Fibroblast of skin of abdomen (primary cell): ENCODE data around the gene KSR2.
A peak's percentile ranks its signal among the peaks of the same experiment; 100 is the strongest.
"Not testable (repeated sequence)": the region's sequence is repeated elsewhere in the genome, so short reads cannot be mapped to it uniquely, and the experiment has no call there.

Source experiments
- DNase-seq: peaks from one replicate; pipeline ENCODE4 v3.0.0-alpha.2; 2013

KSR2 gene

DNA sequence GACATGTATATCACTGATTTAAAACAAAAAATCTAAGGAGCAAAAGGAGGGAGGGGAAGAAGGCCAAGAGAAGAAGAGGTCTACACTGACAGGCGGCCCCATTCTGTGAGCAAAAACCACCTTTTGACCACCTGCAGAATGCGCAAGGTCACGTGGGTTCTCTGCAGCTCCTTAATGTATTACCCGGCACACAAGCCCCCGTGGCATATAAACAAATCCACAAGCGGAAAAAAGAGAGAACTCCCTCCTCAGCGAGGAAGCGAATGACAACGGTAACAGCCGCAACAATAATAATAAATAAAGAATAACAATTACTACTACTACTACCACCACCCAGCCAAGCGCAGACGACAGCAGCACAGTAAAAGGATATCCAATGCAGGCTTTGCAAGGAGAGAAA is 1.3 kb downstream of the KSR2 start:
- DNase-seq = no peak

DNA sequence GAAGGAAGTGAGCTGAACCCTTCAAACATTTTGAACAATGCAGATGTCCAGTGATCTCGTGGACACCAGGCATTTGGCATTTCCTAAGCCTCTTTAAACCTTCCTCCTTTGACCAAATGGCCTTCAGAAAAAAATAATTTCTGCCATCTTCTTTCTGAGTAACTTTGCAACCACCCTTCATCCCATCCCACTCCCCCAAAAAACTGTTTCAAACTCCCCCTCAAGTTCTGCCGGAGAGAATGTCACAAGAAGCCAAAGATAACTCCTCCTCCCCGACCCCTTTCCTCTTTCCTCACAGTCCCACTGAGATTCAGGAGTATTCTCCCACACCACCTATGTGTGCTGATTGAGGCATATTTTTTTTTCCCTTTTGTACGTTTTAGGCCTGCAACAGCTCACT is 1.7 kb downstream of the KSR2 start:
- no peak for DNase-seq

DNA sequence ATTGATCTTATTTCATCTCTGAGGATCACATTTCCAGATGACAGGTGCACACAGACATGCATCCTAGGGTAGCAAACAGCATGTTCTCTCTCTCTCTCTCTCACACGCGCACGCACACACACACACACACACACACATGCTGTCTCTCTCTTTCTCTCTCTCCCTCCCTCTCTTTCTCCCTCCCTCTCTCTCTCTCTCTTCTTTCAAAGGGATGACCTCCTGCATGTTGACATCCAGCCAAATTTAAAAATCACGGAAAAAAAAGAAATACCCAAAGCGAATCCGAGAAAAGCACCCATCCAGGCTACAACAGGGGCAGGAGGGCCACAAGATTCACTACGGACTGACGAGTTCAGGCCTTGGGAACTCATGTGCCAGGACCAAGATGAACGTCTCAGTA is 2.3 kb downstream of the KSR2 start:
- DNase-seq = no peak

DNA sequence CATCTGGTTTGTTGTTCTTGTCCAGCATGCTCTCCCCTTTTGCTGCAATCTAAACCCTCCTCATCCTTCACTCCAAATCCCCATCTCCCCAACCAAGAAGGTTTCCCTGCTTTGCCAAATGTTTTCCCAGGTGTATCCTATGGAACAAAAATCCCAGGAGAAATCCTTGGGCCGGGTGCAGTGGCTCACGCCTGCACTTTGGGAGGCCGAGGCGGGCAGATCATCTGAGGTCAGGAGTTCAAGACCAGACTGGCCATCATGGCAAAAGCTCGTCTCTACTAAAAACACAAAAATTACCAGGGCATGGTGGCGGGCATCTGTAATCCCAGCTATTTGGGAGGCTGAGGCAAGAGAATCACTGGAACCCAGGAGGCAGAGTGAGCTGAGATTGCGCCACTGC is 5.0 kb downstream of the KSR2 start:
- DNase-seq = no peak

DNA sequence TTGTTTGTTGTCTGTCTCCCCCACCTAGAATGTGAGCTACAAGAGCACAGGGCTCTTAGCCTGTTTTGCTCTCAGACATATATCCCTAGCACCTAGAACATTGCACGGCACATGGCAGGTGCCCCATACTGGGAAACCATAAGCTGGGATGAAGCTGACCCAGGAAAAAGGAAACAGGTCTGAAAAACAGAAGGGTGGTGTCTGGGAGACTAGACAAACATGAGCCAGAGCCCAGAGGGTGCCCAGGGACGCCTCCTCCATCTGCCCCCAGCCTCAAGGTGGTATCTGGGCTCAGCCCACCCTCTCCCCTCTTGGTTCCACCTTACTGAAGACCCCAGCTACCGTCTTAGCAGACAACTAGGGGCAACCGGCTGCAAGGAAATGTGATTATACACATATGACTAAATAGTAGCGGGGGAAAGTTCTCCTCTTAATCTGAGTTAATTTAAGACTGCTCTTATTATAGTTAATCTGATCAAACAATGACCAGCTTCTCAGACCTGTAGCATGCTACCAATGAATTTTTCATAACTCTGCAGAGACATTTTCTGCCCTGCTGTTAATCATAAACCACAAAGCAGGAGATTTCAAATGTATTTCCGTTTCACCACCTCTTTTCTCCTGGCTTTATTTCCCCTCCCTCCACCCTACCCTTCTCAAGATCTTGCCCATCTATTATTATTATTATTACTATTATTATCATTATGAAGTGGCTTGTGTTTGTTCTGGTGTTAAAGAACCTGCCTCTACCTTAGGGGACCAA is 31.9 kb downstream of the KSR2 start:
- no peak for DNase-seq

DNA sequence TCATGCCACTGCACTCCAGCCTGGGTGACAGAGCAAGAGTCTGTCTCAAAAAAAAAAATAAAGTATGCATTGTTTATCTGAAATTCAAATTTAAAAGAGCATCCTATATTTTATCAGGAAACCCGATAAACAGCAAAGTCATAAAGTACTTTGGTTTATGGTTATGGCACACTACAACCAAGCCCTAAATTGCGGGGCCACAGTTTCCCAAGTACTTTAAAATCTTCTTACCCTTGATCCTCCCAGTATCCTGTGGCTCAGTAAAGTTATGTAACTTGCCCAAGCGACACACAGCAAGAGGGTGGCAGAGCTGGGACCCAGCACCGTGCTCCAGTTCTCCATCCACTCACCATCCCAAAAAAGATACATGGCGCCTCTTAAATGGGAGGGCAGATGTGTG is 35.2 kb downstream of the KSR2 start:
- DNase-seq = no peak

DNA sequence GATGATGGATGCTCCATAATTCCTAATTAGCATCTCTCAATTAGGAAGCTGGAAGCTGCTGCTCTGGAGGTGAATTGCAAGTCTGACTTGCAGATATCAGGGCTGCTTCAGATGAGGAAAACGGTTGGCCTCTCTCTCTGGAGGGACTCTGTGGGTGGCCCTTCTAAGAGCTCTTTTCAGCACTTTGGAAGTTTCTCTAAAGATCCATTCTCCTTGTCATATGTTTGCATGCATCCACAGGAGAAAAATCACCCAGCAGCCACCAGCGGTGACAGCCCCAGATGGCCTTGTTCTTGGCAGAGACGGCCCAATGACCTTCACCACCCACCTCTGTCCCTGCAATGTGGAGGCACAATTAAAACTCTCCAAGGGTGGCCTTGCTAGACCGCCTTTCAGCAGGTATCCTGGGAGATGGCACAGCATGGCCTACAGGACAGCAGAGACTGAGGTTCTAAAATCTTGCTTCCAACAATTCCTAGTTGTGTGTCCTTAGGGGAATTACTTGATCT is 42.3 kb downstream of the KSR2 start:
- no peak for DNase-seq

DNA sequence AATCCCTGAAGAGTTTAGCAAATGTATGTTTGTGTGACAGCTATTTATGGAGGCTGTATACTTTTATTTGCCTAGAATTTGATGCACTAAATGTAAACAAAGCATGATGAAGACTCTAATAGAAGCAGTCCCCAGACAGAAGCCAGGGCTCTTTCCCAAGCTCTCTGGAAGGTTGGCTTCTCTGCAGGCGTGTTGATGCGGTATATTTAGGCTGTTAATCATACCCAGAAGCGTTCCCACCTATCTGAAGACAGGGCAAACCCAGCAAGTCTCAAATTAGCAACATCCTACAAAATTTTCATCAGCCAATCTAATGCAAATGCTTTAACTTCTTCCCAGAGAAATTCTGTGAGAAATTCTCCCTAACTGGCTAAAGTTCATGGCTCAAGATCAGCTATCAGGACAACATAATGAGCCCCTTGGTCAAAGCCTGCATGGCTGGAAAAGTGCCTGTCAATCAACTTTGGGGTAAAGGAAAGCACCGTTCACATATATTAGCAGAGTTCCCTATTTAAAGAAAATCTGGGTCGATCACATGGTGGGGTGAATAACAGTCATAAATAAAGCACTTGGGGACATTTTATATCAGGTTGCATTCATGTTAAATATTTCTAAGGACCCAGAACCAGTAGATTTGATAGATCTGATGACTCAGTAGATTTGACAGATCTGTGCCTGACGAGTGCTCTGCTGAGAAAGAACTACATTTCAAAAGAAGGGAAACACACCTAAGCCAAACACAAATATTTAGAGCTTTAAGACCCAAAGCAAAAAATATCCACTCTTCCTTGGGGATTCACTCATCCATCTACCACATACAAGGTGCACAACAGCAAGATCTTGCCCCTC is 46.6 kb downstream of the KSR2 start:
- DNase-seq = no peak

DNA sequence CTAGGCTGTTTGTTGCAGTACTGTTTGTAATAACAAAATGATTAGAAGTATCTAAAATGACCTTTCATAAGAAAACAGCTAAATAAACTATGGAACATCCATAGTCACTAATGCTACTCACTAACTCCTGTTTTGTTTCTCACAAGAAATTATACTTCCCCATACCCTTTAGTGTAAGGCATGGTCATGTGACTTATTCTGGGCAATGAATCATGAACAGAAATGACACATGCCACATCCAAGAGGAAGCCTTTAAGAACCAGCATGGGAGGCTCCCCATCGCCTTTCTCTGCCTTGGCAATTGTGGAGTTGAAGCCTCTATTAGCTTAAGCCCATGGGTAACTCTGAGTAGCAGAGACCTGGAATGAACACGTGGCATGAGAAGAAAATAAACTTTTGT is 49.3 kb downstream of the KSR2 start:
- DNase-seq = no peak

DNA sequence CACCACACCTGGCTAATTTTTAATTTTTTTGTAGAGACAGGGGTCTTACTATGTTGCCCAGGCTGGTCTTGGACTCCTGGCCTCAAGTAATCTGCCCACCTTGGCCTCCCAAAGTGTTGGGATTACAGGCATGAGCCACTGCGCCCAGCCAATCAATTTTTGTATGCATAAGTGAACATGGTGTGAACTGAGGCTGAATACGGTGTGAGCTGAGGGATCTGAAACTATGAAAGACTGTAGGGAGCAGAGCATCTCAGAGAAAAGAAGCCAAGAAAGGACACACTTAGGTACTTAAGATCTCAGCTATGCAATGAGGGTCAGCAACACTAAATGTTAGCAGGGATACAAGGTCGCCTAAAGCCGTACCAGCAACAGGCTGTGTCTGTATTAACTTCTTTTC is 54.1 kb downstream of the KSR2 start:
- DNase-seq = no peak

DNA sequence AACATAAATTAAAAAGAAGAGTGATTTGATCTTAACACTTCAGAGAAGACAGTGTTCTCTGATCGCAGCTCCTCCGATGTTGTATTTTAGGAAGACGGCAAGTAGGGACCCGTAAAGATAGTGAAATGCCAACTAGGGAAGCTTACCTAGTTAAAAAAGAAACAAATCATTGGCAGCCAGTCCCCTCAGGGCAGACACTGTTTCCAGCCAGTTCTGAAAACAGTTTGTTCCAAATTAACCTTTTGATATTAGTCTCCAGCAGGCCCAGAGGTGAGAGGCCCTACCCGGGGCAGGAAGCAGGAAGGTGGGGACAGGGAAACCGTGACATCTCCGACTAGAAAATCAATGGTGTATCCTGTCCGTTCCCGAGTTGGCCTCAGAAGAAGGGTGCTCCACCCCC is 56.0 kb downstream of the KSR2 start:
- DNase-seq = no peak

DNA sequence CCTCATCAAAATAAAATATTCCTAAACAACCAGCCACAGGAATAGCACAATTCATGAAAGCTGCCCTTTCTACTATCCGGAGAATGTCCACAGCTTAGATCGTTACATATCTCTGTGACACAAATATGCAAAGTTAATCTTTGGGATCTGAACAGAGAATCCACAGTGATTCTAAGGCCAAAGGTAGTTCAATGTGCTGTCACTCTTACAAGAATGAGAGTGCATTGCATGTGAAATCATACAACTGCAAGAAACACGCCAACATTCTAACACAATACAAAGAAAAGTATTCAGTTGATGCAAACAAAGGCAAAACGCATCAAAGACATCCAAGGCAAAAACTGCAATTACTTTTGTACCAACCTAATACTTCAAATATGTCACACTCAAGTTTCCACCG is 60.4 kb downstream of the KSR2 start:
- no peak for DNase-seq

DNA sequence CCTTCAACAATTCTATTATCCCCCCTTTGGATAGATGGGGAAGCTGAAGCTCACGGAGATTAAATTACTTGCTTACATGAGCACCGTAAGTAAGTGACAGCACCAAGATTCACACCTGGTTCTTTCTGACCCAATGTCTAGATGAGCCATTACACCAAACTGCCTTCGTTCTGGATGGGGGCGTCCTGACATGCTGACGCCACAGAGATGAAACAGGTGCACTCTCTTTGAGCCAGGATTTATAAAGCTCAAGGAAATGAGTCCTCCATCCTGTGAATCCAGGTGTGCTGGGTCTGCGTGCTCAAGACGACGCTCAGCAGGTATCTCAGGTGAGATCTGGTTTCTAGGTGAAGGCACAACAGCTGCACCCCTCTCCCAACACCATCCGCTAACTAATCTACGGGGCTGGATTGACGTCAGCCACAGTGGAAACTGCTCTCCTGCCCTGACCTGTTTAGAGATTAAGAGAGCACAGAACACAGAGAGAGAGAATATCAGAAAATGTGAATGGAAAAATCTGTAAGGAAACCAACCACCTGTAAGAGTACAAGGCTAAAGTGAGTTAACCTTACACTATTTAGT is 61.6 kb downstream of the KSR2 start:
- DNase-seq = no peak

DNA sequence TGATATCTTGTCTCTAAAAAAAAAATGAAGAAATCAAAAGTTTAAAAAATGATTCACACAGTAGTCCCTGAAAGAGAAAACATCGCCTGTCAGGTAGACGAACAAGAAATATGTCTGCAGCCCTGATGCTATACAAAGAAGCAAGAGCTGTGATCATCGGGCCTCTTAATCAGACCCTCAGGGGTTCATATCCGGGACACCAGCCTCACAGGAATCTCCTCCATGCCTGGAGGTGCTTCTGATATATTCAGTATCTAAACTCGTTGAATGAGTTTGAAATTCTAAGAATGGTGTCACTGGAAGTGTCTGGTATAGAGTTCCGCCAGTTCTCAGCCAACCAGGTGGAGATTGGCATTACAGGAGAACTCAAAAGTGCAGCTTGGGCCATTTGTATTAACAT is 64.7 kb downstream of the KSR2 start:
- DNase-seq = no peak

DNA sequence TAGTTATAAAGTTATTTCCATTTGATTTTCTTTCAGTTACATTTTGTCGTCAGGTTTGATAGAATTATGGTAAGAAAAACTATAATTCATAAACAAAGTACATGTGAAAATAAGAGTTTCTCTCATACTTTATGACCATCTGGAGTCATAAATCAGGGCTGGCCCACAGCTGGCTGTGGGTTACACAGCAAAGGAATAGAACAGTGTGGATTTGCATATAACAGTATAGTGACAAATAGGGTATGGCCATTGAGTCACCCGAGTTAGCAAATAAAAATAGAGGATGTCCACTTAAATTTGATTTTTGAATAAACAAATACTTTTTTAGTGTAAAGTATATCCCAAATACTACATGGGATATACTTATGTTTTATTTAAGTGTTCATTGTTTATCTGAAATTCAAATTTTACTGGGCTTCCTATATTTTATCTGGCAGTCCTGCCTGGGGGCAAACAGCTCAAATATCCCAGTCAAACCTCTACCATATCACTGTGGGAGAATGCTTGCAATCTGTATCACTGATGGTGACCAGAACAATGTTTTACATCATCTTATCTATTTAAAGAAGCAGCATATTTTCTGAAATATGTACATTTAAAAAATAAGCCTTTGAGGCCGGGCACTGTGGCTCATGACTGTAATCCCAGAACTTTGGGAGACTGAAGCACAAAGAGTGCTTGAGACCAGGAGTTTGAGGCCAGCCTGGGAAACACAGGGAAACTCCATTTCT is 65.5 kb downstream of the KSR2 start:
- DNase-seq = no peak

DNA sequence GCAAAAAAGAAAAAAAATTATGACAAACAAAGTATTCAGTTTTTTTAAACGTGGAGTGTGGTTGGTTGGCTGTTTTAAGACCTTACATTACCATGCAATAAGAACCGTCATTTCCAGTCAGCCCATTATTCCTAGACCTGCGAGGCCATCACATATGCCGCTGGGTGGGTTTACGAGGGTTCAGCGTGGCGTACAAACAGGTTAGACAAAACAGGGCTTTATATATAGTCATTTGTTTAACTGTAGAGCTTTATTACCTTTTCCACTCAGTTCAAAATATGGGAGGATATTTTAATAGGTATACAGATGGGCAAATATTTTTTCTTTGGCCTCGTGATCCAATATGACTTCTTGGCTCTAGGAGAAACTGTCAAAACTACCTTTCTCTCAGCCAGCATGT is 67.2 kb downstream of the KSR2 start:
- no peak for DNase-seq

DNA sequence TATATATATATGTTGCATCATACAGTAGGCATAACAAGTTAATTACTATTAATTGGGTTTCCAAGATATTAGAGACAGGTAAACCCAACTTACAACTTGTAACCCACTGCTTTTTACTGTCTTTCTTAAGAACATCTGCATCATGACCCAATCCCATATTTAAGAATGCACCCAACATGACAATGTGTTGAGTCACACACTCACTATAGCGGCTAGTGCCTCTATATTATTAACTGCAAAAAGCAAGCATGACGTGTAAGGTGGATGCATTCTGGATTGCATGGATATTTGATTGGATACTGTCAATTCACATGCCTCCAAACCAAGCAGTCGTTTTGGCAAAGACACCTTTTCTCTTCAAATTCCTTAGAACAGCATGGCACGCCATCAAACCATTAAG is 68.2 kb downstream of the KSR2 start:
- peak; percentile 28 for DNase-seq

DNA sequence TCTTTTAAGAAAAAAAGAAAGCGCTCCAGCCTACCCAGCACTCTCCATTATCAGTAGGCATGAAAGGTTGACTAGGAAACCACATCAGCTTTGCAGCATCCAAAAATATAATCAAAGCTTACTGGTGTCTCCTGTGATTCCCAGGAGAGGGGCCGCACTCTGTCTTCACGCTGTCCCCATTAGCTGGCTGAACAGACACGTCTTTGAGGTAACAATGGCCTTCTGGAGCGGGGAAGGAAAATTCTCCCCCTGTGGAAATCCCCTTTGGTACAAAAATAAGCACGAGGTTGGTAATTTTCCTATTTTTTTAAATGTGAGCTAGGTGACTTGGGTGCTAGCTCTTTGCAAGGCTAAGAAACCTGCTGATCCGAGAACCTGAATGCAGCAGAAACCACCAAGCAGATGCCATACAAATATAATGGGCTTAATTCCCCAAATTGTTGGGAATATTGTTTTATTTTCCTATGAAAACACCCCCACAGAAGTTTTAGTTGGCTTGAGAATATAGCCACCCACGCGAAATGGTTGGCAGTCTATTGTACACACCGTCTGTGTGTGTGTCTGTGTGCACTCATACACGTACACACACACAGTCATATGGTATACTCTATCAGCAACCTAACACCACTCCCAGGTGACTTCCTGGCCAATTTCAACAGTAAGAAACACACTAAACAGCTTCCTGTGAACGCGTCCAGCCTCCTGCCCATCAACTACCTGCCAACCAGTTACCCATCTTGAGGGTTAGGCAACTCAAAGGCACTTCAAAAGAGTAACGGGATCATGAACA is 71.2 kb downstream of the KSR2 start:
- DNase-seq = no peak

DNA sequence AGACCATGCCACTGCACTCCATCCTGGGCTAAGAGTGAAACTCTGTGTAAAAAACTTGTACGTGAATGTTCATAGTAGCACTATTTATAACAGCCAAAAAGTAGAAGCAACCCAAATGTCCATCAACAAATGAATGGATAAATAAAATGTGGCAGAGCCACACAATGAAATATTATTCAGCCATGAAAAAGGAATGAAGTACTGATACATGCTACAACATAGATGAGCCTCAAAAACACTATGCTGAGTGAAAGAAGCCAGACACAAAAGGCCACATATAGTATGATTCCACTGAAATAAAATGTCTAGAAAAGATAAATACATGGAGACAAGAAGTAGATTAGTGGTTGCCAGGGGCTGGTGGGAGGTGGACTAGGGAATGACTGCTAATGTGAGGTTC is 72.8 kb downstream of the KSR2 start:
- DNase-seq = no peak

DNA sequence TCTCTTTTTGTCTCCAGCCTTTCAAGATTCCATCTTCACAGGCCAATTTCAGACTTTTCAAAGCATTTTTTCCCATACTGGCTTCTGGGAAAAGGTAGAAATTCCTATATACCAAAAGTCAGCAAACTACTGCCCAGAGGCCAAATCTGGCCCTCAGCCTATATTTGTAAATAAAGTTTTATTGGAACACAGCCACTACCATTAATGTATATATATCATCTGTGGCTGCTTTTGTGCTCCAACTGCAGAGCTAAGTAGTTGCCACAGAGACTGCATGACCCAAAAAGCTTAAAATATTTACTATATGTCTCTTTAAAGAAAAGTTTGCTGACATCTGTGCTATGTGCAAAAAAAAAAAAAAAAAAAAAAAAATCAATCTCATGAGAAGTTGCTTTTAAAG is 76.3 kb downstream of the KSR2 start:
- DNase-seq = no peak

DNA sequence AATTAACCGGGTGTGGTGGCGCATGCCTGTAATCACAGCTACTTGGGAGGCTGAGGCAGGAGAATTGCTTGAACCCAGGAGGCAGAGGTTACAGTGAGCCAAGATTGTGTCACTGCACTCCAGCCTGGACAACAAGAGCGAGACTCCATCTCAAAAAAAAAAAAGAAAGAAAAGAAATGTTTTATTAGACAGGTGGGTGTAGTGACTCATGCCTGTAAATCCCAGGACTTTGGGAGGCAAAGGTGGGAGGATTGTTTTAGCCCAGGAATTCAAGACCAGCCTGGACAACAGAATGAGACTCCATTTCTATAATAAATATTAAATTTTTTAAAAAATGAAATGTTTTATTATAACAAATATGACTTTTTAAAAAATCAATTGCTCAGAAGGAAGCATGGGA is 77.5 kb downstream of the KSR2 start:
- not testable (repeated sequence) for DNase-seq

DNA sequence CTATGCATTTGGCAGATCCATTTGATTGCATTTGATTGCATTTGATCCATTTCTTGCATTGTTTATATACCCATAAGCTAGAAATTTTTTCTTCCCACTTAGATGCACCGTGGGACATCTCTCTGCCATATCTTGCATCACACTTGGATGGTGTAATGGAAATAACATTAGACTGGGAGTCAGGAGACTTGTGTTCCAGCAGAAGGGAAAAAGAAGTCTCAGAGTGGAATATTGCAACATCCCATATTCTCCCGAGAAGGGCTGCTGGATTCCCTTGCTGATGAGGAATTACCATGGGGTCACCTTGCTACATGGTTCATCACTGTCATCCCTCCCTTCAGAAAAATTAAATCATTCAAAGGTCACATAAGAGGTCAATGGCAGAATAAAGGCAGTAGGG is 78.1 kb downstream of the KSR2 start:
- DNase-seq = no peak
